Measurements from ENCODE around the gene HTT. TPM values are rescaled to one million over a fixed set of nuclear protein-coding genes. Genes with fewer than 3 reads are reported as not detected.

Gene HTT
- total and polyA plus RNA-seq, 9 of the 15 experiments (the other 6 are each of a cell fraction or from before 2014, with no cell fraction given), result 0.66 to 31.6 (median 14.7) TPM

GRCh38 chr4:3192188-3192587 is 117.7 kb downstream of the HTT start:
- H3K36me3 ChIP-seq (ENCODE audit: control insufficient read depth, insufficient read depth, low read length), result peaks cover 25% of the 10 kb centered on the region; the same call in 2 of the 3 replicates
- FAIRE-seq (no peak), DNase-seq (ENCODE audit: extremely low read depth in 1 of 4, low spot score in 3 of 4) (no peak), ATAC-seq (no peak)
- H3K4me2 ChIP-seq (ENCODE audit: insufficient read depth, low read length), result no peak overlapping the region
- no peaks in the 10 kb centered on the region for H3K79me2 ChIP-seq (ENCODE audit: control insufficient read depth, insufficient read depth, low read length)
- CTCF ChIA-PET (ENCODE audit: low intra/inter-chr PET ratio), result no interaction called here
- H4K20me1 ChIP-seq (replicated peaks; ENCODE audit: control insufficient read depth, insufficient read depth, low read length), result 0 out of 2 replicates have a peak, but pooled peaks cover 2% of the 10 kb centered on the region
- no TSS peak for BruUV-seq (replicated peaks)
- WGBS (ENCODE audit: insufficient coverage, low coverage, missing lambda C conversion rate), result 70% methylated on average over 4 of the region's 4 CpGs
- in situ Hi-C loops (cut with MboI), result no loop called here
- intact Hi-C loops (cut with micrococcal nuclease), result loop anchor here (5.0 to 10.0 kb wide), 2 partner anchors 133 to 250 kb away; partner anchors contain the start of gene HGFAC
- no peaks in the 10 kb centered on the region for H3K9me1 ChIP-seq (ENCODE audit: control insufficient read depth, insufficient read depth, low read length)
- H3K4me1 ChIP-seq (replicated peaks in 1 of 2; ENCODE audit: control insufficient read depth in 2 of 2, insufficient read depth in 2 of 2, low read length in 2 of 2), result no peaks in the 10 kb centered on the region
- POLR2A ChIA-PET, result interaction anchor here (0.6 to 1.4 kb wide), 2 partner anchors 8 to 79 kb away, joined by 3 to 4 read pairs; no protein-coding TSS in a partner anchor
- no peaks in the 10 kb centered on the region for H3K9me3 ChIP-seq (replicated peaks; ENCODE audit: control insufficient read depth, insufficient read depth, low read depth, low read length)
- H3K27me3 ChIP-seq (ENCODE audit: control insufficient read depth in 2 of 2, insufficient read depth in 2 of 2, low read length in 2 of 2), result no peaks in the 10 kb centered on the region
- no peak overlapping the region for H3K9ac ChIP-seq (ENCODE audit: insufficient read depth in 1 of 2, low read depth in 2 of 2, low read length in 2 of 2)
- no peak overlapping the region for H3K27ac ChIP-seq (ENCODE audit: extremely low read depth, low read depth, low read length)
- TF ChIP-seq TGIF2 (CRISPR knock-in tag; IDR thresholded peaks at IDR 0.05) (no peak), BCL6 (CRISPR knock-in tag; IDR thresholded peaks at IDR 0.05) (no peak), PCBP2 (IDR thresholded peaks at IDR 0.05; ENCODE audit: low read depth, low read length, poor library complexity, severe bottlenecking) (no peak), XRCC4 (IDR thresholded peaks at IDR 0.05; ENCODE audit: extremely low read depth, insufficient read depth, insufficient read length) (no peak), PHF8 (IDR thresholded peaks at IDR 0.05; ENCODE audit: borderline replicate concordance, low read length) (no peak)
- no peak overlapping the region for H2AFZ ChIP-seq (ENCODE audit: low read depth, low read length)
- no peak overlapping the region for H3K4me3 ChIP-seq

- no peak for FAIRE-seq
- Histone ChIP-seq H3K4me2 (ENCODE audit: insufficient read depth, low read length) (no peak overlapping the region), H3K9ac (ENCODE audit: insufficient read depth in 1 of 2, low read depth in 2 of 2, low read length in 2 of 2) (no peak overlapping the region), H3K27me3 (ENCODE audit: control insufficient read depth in 2 of 2, insufficient read depth in 2 of 2, low read length in 2 of 2) (no peaks in the 10 kb centered on the region), H4K20me1 (replicated peaks; ENCODE audit: control insufficient read depth, insufficient read depth, low read length) (0 out of 2 replicates have a peak, but pooled peaks cover 2% of the 10 kb centered on the region), H3K36me3 (ENCODE audit: control insufficient read depth, insufficient read depth, low read length) (peaks cover 21% of the 10 kb centered on the region; the same call in 2 of the 3 replicates), H3K9me1 (ENCODE audit: control insufficient read depth, insufficient read depth, low read length) (no peaks in the 10 kb centered on the region), H2AFZ (ENCODE audit: low read depth, low read length) (no peak overlapping the region), H3K4me1 (replicated peaks in 1 of 2; ENCODE audit: control insufficient read depth in 2 of 2, insufficient read depth in 2 of 2, low read length in 2 of 2) (no peaks in the 10 kb centered on the region), H3K27ac (ENCODE audit: extremely low read depth, low read depth, low read length) (no peak overlapping the region), H3K4me3 (no peak overlapping the region), H3K9me3 (replicated peaks; ENCODE audit: control insufficient read depth, insufficient read depth, low read depth, low read length) (no peaks in the 10 kb centered on the region), H3K79me2 (ENCODE audit: control insufficient read depth, insufficient read depth, low read length) (no peaks in the 10 kb centered on the region)
- no peak for DNase-seq (ENCODE audit: extremely low read depth in 1 of 4, low spot score in 3 of 4)
- BruUV-seq (replicated peaks), result no TSS peak
- in situ Hi-C loops (cut with MboI), result no loop called here
- CTCF ChIA-PET (ENCODE audit: low intra/inter-chr PET ratio), result no interaction called here
- POLR2A ChIA-PET, result interaction anchor here (0.6 to 1.3 kb wide), 2 partner anchors 23 to 80 kb away, joined by 3 read pairs; no protein-coding TSS in a partner anchor
- no peak for ATAC-seq
- 87% methylated on average over 12 of the region's 12 CpGs for WGBS (ENCODE audit: insufficient coverage, low coverage, missing lambda C conversion rate)
- intact Hi-C loops (cut with micrococcal nuclease), result loop anchor here (5.0 to 10.0 kb wide), 2 partner anchors 132 to 249 kb away; partner anchors contain the start of gene HGFAC
- no peak for TF ChIP-seq FOXA1 (IDR thresholded peaks at IDR 0.05; ENCODE audit: borderline replicate concordance)
- TF ChIP-seq GATAD2A (IDR thresholded peaks at IDR 0.05), result no peak
- no peak for TF ChIP-seq ZNF224 (CRISPR knock-in tag; IDR thresholded peaks at IDR 0.05)
- no peak for TF ChIP-seq ZNF707 (CRISPR knock-in tag; conservative IDR thresholded peaks at IDR 0.05)
- TF ChIP-seq HDAC1 (IDR thresholded peaks at IDR 0.05), result no peak
- no peak for TF ChIP-seq HOXB6 (CRISPR knock-in tag; IDR thresholded peaks at IDR 0.05; ENCODE audit: borderline replicate concordance)
- no peak for TF ChIP-seq BCL6 (CRISPR knock-in tag; IDR thresholded peaks at IDR 0.05)
- no peak for TF ChIP-seq HBP1 (CRISPR knock-in tag; IDR thresholded peaks at IDR 0.05)
- no peak for TF ChIP-seq XRCC5 (IDR thresholded peaks at IDR 0.05; ENCODE audit: low read depth, low read length)
- no peak for TF ChIP-seq THRB (CRISPR knock-in tag; conservative IDR thresholded peaks at IDR 0.05)
Observed at GRCh38 chr4:3192827-3193226, 118.3 kb downstream of the HTT start.
